ENCODE results near the gene CNTROB. TPM values are rescaled to one million over a fixed set of nuclear protein-coding genes. Genes with fewer than 3 reads are reported as not detected.
A peak's percentile ranks its signal among the peaks of the same experiment; 100 is the strongest.

CNTROB gene
- total RNA-seq, 2 donors from 2014 or later: 14.0 to 27.0 TPM

DNA sequence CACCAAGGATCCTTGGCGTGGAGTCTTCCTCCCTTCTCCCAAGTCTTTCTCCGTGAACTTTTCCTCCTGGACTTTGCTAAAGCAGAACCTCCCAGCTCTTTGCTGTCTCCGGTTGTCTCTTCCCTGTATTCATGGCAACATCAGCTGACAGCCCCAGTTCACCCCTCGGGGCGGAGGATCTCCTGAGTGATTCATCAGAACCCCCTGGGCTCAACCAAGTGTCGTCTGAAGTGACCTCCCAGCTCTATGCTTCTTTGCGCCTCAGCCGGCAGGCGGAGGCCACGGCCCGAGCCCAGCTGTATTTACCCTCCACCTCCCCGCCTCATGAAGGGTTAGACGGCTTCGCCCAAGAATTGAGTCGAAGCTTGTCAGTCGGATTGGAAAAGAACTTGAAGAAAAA is 943 bp downstream of the CNTROB start:
- TF ChIP-seq POLR2A (IDR thresholded peaks at IDR 0.05) (no peak), CTCF (IDR thresholded peaks at IDR 0.05) (peak in 3 of 7 experiments; percentile 7 to 10 (median 7))
- Histone ChIP-seq H3K4me3 (peak overlapping the region in 1 of 2 donors; percentile 1), H3K4me1 (peaks cover 24% of the 10 kb centered on the region), H3K9me3 (no peaks in the 10 kb centered on the region), H3K27ac (peak overlapping the region in 1 of 4 donors; percentile 60), H3K36me3 (replicated peaks in 1 of 2; ENCODE audit: insufficient read depth in 1 of 2, low read depth in 2 of 2) (peaks cover 0 to 1% of the 10 kb centered on the region in 2 donors), H3K27me3 (no peaks in the 10 kb centered on the region)
- peak in 3 of 4 donors; percentile 31 to 51 (median 40) for DNase-seq
- ATAC-seq: no peak
- intact Hi-C loops (cut with DNase I): loop anchor here (5.0 kb wide), 1 partner anchor 54 kb away; no protein-coding TSS in a partner anchor
- 8 to 10% methylated on average over 16 of the region's 16 CpGs for WGBS, 2 donors

- Histone ChIP-seq H3K4me1 (peaks cover 18% of the 10 kb centered on the region), H3K27ac (no peak overlapping the region), H3K27me3 (no peaks in the 10 kb centered on the region), H3K36me3 (replicated peaks in 1 of 2; ENCODE audit: insufficient read depth in 1 of 2, low read depth in 2 of 2) (peaks cover 0 to 4% of the 10 kb centered on the region in 2 donors), H3K4me3 (no peak overlapping the region), H3K9me3 (no peaks in the 10 kb centered on the region)
- intact Hi-C loops (cut with DNase I): no loop called here
- no peak for DNase-seq
- ATAC-seq: no peak
- TF ChIP-seq CTCF (IDR thresholded peaks at IDR 0.05): no peak
- no peak for TF ChIP-seq POLR2A (IDR thresholded peaks at IDR 0.05)
Observed at GRCh38 chr17:7935859-7936258, 3.9 kb downstream of the CNTROB start.

GRCh38 chr17:7940034-7940433 is 8.0 kb downstream of the CNTROB start:
- H3K27me3 ChIP-seq: no peaks in the 10 kb centered on the region
- H3K36me3 ChIP-seq (replicated peaks in 1 of 2; ENCODE audit: insufficient read depth in 1 of 2, low read depth in 2 of 2): peaks cover 0 to 14% of the 10 kb centered on the region in 2 donors
- H3K4me3 ChIP-seq: no peak overlapping the region
- no peaks in the 10 kb centered on the region for H3K4me1 ChIP-seq
- TF ChIP-seq CTCF (IDR thresholded peaks at IDR 0.05) (no peak), POLR2A (IDR thresholded peaks at IDR 0.05) (no peak)
- H3K9me3 ChIP-seq: no peaks in the 10 kb centered on the region
- WGBS, 2 donors: 87 to 90% methylated on average over 4 of the region's 4 CpGs
- intact Hi-C loops (cut with DNase I): no loop called here
- no peak overlapping the region for H3K27ac ChIP-seq
- ATAC-seq (no peak), DNase-seq (no peak)

GRCh38 chr17:7940743-7941142 is 8.7 kb downstream of the CNTROB start:
- Histone ChIP-seq H3K4me3 (no peak overlapping the region), H3K4me1 (no peaks in the 10 kb centered on the region), H3K9me3 (no peaks in the 10 kb centered on the region), H3K27ac (no peak overlapping the region), H3K36me3 (replicated peaks in 1 of 2; ENCODE audit: insufficient read depth in 1 of 2, low read depth in 2 of 2) (peaks cover 3 to 18% of the 10 kb centered on the region in 2 donors), H3K27me3 (no peaks in the 10 kb centered on the region)
- 89 to 92% methylated on average over 6 of the region's 6 CpGs for WGBS, 2 donors
- DNase-seq (no peak), ATAC-seq (no peak)
- intact Hi-C loops (cut with DNase I): no loop called here
- TF ChIP-seq CTCF (IDR thresholded peaks at IDR 0.05): no peak
- no peak for TF ChIP-seq POLR2A (IDR thresholded peaks at IDR 0.05)

DNA sequence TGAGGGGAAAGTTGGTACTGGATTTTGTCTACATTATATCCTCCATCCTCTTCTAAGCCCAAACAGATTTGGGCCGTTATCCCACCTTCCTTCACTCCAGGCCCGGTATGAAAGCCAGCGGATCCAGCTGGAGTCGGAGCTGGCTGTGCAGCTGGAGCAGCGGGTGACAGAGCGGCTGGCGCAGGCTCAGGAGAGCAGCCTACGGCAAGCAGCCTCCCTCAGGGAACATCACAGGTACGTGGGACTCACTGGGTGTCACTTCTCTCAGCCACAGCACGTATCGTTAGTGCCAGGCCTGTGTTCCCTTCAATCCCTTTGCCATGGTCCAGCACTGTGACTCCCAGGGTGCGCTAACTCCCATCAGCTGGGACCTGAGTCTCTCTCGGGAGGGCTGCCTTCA is 11.3 kb downstream of the CNTROB start:
- H3K27me3 ChIP-seq: no peaks in the 10 kb centered on the region
- no peaks in the 10 kb centered on the region for H3K4me1 ChIP-seq
- intact Hi-C loops (cut with DNase I): no loop called here
- WGBS, 2 donors: 86 to 92% methylated on average over 11 to 13 of the region's 13 CpGs
- no peak overlapping the region for H3K27ac ChIP-seq
- peaks cover 8 to 26% of the 10 kb centered on the region in 2 donors for H3K36me3 ChIP-seq (replicated peaks in 1 of 2; ENCODE audit: insufficient read depth in 1 of 2, low read depth in 2 of 2)
- TF ChIP-seq CTCF (IDR thresholded peaks at IDR 0.05): no peak
- no peak for TF ChIP-seq POLR2A (IDR thresholded peaks at IDR 0.05)
- ATAC-seq (no peak), DNase-seq (no peak)
- H3K9me3 ChIP-seq: no peaks in the 10 kb centered on the region
- H3K4me3 ChIP-seq: no peak overlapping the region

Data from body of pancreas (tissue), 4 donors.